Muscle layer of duodenum (tissue), 2 donors: Measurements from ENCODE around the gene SPOCK3.

ENCODE experiments used
- H3K27ac ChIP-seq: one replicate; pipeline ENCODE4 v1.7.0; 2013; ENCODE audit warnings: mild to moderate bottlenecking, low read length
- H3K27me3 ChIP-seq: one replicate; pipeline ENCODE4 v1.7.0; 2013; ENCODE audit warnings: low read depth, mild to moderate bottlenecking, control low read depth, low read length
- H3K36me3 ChIP-seq, 2 donors: one replicate each; pipeline ENCODE4 v1.7.0; 2013; ENCODE audit warnings: low read length in 2 of 2, control low read depth in 1 of 2, mild to moderate bottlenecking in 1 of 2; ENCODE audit not compliant: insufficient read depth in 2 of 2, control insufficient read depth in 1 of 2
- H3K4me1 ChIP-seq, 2 donors: one replicate each; pipeline ENCODE4 v1.7.0; 2013; ENCODE audit warnings: low read length in 2 of 2, mild to moderate bottlenecking in 2 of 2, control low read depth in 1 of 2, moderate library complexity in 1 of 2; ENCODE audit not compliant: insufficient read depth in 2 of 2, control insufficient read depth in 1 of 2
- H3K4me3 ChIP-seq, 2 donors: one replicate each; pipeline ENCODE4 v1.7.0; 2013; ENCODE audit warnings: low read length in 2 of 2, low read depth in 1 of 2, mild to moderate bottlenecking in 1 of 2
- H3K9me3 ChIP-seq, 2 donors: one replicate each; pipeline ENCODE4 v1.7.0; 2013; ENCODE audit warnings: low read length in 2 of 2, control low read depth in 1 of 2, mild to moderate bottlenecking in 1 of 2; ENCODE audit not compliant: control insufficient read depth in 1 of 2
- donor health status: healthy.

The SPOCK3 gene

DNA sequence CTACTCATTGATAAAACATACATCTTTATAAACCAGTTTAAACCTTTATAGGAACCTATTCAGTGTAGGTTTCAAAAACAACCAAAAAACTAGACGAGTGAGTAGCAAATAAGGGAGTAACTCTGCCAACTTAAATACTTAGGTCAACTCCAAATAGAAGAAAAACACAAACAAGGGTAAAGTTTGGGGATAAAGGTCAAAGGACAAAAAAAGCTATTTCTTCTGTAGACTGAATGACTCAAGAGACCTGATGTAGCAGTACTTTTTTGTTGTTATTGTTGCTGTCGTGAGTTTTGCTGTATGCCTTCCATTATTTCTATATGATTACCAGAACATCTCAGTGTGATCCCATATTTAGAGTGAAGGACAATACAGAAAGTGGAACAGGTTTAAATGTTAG is 199.3 kb downstream of the SPOCK3 start:
- no peaks in the 10 kb centered on the region for H3K4me1 ChIP-seq
- no peaks in the 10 kb centered on the region for H3K27me3 ChIP-seq
- H3K4me3 ChIP-seq = no peak overlapping the region
- H3K9me3 ChIP-seq = no peaks in the 10 kb centered on the region
- H3K27ac ChIP-seq = no peak overlapping the region
- no peaks in the 10 kb centered on the region for H3K36me3 ChIP-seq

- Histone ChIP-seq H3K9me3 (no peaks in the 10 kb centered on the region), H3K36me3 (no peaks in the 10 kb centered on the region), H3K27me3 (no peaks in the 10 kb centered on the region), H3K4me3 (no peak overlapping the region), H3K4me1 (no peaks in the 10 kb centered on the region), H3K27ac (no peak overlapping the region)
These were observed 201.4 kb downstream of the SPOCK3 start for GRCh38 chr4:167032871-167033270.

DNA sequence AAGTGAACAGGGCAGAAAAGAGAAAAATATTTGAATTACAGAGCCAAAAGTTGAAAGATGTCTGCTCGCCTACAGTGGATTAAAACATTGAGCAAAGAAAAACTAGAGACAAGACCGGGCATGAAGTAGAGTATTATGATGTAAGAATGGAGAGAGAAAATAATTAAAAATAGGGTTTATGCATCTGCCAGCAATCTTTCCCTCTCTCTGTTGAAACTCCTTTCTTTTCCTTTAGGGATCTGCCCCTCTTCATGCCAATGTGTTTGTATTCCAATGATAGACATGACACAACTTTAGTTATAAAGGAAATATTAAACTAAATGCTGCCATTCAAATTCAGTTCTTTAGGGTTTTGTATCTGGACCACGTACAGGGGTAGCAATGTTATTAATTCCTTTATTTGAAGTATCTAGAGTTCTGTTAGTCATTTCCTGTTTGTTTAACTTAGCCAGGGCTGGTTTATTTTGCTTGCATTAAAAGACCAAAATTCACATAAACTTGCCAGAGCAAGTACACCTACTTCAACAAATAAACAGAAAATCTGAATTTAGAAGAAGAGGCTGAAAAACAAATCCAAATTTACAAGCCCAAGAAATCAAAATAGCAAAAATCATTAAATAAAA is 202.6 kb downstream of the SPOCK3 start:
- H3K4me3 ChIP-seq = no peak overlapping the region
- no peaks in the 10 kb centered on the region for H3K4me1 ChIP-seq
- H3K27me3 ChIP-seq = no peaks in the 10 kb centered on the region
- no peaks in the 10 kb centered on the region for H3K9me3 ChIP-seq
- H3K27ac ChIP-seq = no peak overlapping the region
- H3K36me3 ChIP-seq = no peaks in the 10 kb centered on the region

DNA sequence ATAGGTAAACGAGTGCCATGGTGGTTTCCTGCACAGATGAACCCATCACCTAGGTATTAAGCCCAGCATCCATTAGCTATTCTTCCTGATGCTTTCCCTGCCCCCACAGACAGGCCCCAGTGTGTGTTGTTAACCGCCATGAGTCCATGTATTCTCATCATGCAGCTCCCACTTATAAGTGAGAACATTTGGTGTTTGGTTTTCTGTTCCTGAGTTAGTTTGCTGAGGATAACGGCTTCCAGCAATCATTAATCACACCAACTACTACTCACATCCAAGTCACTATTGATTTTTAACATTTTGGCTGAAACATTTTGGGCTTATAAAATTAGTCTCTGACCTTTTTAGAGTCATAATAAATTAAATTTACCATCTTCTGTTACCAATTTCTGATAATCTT is 205.3 kb downstream of the SPOCK3 start:
- H3K27ac ChIP-seq = no peak overlapping the region
- H3K4me1 ChIP-seq = no peaks in the 10 kb centered on the region
- no peak overlapping the region for H3K4me3 ChIP-seq

DNA sequence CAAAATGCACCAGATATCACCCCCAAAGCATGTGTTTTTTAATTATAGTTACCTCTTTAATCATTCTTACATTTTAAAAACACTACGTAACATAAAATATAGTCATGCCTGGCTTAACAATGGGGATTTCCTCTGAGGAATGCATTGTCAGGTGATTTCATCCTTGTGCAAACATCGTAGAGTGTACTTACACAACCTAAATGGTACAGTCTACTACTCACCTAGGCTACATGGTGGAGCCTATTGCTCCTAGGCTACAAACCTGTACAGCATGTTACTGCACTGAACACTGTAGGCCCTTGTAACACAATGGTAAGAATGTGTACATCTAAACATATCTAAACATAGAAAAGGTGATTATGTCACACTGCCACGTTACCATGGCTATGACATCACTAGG is 208.6 kb downstream of the SPOCK3 start:
- no peak overlapping the region for H3K4me3 ChIP-seq
- H3K4me1 ChIP-seq = no peaks in the 10 kb centered on the region
- no peaks in the 10 kb centered on the region for H3K27me3 ChIP-seq
- H3K36me3 ChIP-seq = no peaks in the 10 kb centered on the region
- no peak overlapping the region for H3K27ac ChIP-seq
- H3K9me3 ChIP-seq = no peaks in the 10 kb centered on the region

More for the DNA sequence above, 205.3 kb downstream of the SPOCK3 start:
- no peaks in the 10 kb centered on the region for H3K27me3 ChIP-seq
- H3K36me3 ChIP-seq = no peaks in the 10 kb centered on the region
- H3K9me3 ChIP-seq = no peaks in the 10 kb centered on the region

- Histone ChIP-seq H3K27ac (no peak overlapping the region), H3K4me3 (no peak overlapping the region), H3K4me1 (no peaks in the 10 kb centered on the region), H3K27me3 (no peaks in the 10 kb centered on the region), H3K36me3 (no peaks in the 10 kb centered on the region), H3K9me3 (no peaks in the 10 kb centered on the region)
These were observed 210.8 kb downstream of the SPOCK3 start for GRCh38 chr4:167023364-167023925.

DNA sequence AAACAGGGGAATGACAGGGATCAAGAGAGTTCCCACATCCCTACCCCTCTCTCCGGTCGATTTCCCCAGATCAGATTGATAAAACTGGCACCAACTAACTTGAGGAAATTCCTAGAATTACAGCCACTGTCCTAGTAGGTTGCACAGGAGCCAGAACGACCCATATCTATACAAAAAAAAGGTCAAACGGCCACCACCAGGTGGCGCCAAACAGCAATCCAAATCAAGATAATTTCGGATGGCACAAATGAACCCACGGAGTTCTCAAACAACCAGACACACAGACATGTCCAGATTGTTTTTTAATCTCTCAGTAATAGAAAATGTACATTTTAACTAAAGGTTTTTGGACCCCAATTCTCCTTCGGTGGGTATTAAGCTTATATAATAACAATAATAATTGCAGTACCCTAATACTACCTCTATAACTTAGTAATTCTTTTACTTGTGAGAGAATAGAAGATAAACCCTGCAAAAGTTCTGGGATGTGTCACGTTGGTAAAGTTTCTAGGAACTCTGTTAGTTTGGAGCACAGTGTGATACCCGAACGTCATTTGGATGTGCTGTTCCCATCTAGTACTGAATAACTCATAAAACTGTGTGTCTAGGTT is 212.6 kb downstream of the SPOCK3 start:
- H3K9me3 ChIP-seq = no peaks in the 10 kb centered on the region
- H3K36me3 ChIP-seq = no peaks in the 10 kb centered on the region
- no peak overlapping the region for H3K4me3 ChIP-seq
- H3K4me1 ChIP-seq = no peaks in the 10 kb centered on the region
- H3K27me3 ChIP-seq = no peaks in the 10 kb centered on the region
- no peak overlapping the region for H3K27ac ChIP-seq

DNA sequence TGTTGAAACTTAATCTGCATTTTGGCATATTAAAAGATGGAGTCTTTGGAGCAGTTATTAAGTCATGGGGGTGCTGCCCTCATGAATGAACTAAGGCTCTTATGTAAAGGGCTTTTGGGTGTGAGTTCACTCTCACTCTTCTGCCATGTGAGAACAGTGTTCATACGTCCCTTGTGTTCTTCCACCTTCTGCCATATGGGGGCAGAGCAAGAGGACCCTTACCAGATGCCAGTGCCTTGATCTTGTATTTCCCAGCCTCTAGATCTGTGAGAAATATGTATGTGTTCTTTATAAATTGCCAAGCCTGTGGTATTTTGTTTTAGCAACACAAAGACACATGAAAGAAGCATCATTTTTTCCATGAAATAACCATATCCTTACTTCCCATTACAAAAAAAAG is 213.9 kb downstream of the SPOCK3 start:
- no peaks in the 10 kb centered on the region for H3K9me3 ChIP-seq
- no peaks in the 10 kb centered on the region for H3K36me3 ChIP-seq
- no peaks in the 10 kb centered on the region for H3K4me1 ChIP-seq
- no peaks in the 10 kb centered on the region for H3K27me3 ChIP-seq
- H3K27ac ChIP-seq = no peak overlapping the region
- no peak overlapping the region for H3K4me3 ChIP-seq

- Histone ChIP-seq H3K9me3 (no peaks in the 10 kb centered on the region), H3K27me3 (no peaks in the 10 kb centered on the region), H3K4me1 (no peaks in the 10 kb centered on the region), H3K36me3 (no peaks in the 10 kb centered on the region), H3K4me3 (no peak overlapping the region), H3K27ac (no peak overlapping the region)
These were observed 219.3 kb downstream of the SPOCK3 start for GRCh38 chr4:167014944-167015343.

DNA sequence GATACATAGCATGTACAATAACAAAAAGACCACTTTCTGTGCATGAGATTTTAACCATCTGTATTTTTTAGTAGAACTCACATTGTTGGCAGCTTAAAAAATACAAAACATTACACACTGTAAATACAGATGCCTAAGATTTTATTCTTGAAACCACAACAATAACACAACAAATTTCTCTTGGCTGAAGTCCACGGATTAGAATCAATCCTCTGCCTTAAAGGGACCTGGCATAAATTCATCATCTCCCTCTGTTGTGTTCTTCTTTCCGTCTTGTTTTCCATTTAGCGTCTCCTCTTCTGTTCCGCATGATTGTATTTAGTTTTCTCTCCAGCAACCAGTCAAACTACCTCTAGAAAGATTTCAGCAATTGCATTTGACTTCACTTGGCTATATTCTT is 231.0 kb downstream of the SPOCK3 start:
- H3K4me3 ChIP-seq = no peak overlapping the region
- H3K36me3 ChIP-seq = no peaks in the 10 kb centered on the region
- H3K4me1 ChIP-seq = no peaks in the 10 kb centered on the region
- no peaks in the 10 kb centered on the region for H3K27me3 ChIP-seq
- no peaks in the 10 kb centered on the region for H3K9me3 ChIP-seq
- no peak overlapping the region for H3K27ac ChIP-seq

DNA sequence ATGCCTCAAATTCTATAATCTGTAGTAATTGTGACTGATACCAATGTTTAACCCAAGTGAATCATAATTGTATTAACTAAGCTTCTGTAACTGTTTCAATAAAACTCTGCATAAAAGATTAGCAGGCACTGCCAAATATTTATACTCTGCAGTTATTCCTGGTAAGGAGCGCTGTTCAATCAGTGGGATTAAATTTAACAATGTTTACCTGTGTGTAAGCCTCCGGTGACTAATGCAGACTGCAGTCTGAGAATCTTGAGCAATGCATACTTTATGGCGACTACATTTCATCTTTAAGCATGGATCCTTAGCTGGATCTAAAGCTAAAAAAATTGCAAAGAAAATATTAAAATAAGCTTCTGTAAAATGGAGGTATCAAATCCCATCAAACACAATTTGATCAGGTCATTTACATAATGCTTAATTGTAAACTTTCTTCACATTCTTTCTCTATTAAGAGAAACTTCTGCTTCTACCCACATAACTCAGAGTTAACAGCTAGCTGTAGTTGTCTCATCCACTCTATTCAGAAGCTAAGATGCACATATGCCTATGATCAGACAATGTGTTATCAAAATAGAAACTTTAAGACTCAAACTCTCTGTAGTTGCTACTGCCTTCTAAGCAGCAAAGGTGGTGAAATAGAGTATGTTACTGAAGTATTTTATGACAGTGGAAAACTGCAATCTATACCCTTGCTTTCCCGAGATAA is 234.0 kb downstream of the SPOCK3 start:
- Histone ChIP-seq H3K27me3 (no peaks in the 10 kb centered on the region), H3K9me3 (no peaks in the 10 kb centered on the region), H3K36me3 (no peaks in the 10 kb centered on the region), H3K4me3 (no peak overlapping the region), H3K27ac (no peak overlapping the region), H3K4me1 (no peaks in the 10 kb centered on the region)
